D341Med (cell line): ENCODE results near the gene RNF175.

ENCODE experiments used
- DNase-seq: peaks from one replicate; pipeline ENCODE4 v3.0.0; 2012; ENCODE audit warnings: low spot score

RNF175 gene

DNA sequence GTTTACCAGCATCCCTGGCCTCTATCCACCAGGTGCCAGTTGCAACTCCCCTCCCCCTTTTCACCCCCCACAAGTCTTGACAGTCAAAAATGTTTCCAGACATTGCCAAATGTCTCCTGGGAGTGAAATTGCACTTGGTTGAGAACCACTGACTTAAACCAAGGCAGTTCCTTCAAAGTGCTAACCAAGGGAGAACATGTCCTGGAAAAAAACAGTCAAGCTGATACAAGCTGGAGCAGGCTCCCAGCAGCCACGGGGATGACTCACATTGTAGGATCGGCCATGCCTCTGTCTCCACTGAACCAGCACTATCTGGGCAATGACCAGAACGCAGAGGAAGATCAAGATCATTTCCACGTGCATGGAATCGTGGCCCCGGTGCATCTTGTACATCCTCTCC, 11.4 kb downstream of the RNF175 start:
- no peak for DNase-seq

DNA sequence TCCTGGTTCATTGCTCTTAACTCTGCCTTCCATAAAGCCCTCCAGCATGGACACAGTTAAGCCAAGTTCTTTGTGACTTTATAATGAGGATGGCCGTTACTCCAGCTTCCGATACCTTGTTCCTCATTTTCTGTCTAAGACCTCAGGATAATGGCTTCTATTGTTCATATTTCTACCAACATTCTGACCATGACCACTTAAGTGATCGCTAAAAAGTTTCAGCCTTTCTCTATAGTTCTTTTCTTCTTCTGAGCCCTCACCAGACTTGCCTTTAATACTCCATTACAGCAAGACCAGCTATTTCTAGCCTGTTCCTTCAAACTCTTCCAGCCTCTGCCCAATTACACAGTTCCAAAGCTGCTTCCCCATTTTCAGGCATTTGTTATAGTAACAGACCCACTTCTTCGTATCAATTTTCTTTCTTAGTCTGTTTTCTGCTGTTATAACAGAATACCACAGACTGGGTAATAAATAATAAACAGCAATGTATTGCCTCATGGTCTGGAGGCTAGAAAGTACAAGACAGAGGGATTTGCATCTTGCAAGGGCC, 12.3 kb downstream of the RNF175 start:
- no peak for DNase-seq

DNA sequence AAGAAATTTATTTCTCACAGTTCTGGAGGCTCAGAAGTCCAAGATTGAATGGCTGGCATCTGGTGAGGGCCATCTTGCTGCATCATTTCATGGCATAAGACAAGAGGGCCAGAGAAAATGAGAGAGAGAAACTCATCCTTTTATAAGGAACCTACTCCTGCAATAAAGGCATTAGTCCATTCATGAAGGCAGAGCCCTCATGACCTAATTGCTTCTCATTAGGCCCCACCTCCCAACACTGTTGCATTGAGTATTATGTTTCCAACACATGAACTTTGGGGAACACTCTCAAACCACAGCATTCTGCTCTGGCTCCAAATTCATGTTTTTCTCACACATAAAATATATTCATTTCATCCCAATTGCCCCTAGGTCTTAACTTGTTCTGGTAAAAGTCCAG, 14.2 kb downstream of the RNF175 start:
- no peak for DNase-seq

DNA sequence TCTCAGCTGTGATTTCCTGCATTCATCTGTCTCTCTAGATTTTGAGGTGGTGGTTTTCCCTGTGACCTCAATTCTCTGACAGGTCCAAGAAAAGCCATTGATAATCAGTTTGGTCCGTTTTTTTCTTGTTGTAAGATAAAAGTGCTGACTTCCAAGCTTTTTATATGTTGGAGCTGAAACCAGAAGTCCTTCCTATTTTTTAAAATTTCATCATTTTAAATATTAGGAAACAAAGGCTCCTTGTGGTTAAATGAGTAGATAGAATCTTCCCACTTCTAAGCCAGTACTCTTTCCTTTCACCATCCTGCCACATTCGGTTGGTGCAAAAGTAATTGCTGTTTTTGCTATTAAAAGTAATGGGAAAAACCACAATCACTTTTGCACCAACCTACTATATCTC, 18.3 kb downstream of the RNF175 start:
- DNase-seq: no peak

DNA sequence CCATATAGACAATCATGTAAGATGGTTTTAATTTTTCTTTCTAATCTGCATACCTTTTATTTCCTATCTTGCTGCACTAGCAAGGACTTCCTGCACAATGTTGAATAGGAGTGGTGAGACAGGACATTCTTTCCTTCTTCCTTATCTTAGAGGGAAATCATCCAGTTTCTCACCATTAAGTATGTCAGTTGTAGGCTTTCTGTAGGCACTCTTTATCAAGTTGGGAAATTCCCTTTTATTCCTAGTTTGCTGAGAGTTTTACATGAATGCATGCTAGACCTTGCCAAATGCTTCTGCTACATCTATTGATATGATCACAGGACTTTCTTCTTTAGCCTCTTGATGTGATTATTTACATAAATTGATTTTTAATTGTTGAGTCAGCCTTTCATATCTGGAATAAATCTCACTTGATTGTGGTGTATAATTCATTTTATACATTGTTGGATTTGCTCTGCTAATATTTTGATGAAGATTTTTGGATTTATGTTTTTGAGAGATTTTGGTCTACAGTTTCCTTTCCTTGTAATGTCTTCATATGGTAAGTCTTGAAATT, 23.8 kb downstream of the RNF175 start:
- no peak for DNase-seq

DNA sequence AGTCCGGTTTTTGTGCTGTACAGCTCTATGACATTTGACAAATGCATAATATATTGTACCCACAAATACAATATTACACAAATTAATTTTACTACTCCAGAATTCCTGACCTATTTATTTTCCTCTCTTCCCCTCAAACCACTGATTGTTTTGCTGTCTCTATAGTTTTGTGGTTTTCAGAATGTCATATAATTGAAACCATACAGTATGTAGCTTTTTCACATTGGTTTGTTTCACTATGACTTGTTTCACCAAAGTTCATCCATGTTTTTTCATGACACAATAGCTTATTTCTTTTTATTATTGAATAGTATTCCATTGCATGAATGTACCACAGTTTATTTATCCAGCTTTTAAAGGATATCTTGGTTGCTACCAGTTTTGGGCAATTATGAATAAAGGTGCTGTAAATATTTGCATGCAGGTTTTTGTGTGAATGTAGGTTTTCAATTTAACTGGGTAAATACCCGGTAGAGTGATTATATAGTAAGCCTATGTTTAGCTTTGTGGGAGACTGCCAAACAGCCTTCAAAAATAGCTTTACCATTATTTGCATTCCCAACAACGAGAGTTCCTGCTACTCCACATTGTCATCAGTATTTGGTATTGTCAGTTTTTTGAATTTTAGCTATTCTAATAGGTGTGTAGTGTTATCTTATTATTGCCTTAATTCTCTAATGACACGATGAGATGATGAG, 25.9 kb downstream of the RNF175 start:
- no peak for DNase-seq

DNA sequence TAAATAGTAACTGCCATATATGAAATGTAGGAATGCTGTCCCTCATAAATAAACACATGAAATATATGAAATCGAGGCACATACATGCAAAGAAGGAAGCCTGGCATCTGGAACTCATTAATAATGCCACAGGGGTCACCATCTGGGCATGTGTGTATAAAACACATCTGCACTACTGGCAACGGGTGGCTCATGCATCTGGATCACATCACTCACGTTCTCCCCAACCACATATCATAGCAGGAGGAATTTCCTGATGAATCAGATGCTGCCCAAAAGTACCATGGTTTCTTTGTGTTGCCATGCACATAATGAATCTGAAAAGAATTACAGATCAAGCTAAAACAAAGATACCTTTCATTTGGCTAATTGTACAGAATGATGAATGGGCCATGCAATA, 28.6 kb downstream of the RNF175 start:
- DNase-seq: no peak

DNA sequence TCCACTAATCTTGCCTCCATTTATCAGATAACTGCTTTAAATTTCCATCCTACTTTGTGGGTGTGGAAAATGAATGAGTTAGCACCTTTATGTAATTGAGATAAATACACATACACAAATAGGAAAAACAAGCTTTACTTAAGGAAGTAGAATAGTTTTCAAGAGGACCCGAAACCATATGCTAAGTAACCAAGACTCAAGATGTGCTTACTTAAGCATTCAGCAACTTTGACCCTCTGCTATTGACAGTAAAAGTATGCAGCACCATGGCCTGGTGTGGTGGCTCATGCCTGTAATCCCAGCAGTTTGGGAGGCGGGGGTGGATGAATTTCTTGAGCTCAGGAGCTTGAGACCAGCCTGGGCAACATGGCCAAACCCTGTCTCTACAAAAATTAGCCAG, 29.9 kb downstream of the RNF175 start:
- no peak for DNase-seq

DNA sequence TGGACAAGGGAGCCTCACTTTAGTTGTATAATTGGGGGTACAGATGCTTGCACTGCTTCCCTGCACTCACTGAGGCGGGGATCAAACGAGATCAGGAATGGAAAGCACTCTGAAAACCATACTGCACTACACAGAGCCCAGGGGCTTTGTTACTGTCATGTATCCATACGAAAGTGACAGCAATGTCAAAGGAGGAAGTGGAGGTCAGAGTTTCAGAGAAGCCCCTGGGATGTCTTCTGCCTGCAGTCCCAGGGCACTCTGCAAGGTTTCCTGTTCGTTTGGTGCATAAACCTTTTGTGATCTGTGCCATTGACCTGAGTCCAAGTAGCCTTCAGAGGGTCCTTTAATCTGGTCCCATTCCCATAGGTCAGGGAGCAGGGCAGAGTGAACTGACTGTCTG, 31.2 kb downstream of the RNF175 start:
- no peak for DNase-seq

DNA sequence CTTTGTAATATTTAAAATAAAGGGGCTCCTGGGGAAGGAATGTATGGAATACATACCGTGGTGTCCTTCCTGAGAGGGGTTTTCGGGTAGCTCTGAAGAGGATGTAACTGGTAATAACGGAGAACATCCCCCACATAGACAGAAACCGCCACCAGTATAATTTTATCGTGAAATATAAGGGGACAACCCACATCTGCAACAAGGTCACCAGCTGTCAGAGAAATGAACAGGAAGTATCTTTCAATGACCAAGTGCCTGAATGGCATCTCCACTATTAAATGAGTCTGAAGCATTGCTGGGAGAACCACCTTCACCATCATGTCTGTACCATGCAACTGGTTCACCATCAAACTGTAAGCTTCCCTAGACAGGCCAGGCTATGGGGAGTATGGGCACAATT, 31.7 kb downstream of the RNF175 start:
- no peak for DNase-seq

DNA sequence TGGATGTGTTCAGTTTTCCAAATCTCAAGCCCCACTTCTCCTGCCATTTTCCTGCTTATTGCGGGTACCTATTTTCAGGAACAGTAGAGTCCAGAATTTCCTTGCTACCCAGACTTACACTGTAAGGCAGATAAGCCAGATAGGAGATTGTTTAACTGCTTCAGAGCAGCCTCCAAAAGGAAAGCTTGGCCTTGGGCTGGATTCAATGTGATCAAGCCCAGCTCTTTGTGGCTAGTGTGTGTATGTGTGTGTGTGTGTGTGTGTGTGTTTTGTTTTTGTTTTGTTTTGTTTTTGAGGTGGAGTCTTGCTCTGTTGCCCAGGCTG, 34.0 kb downstream of the RNF175 start:
- DNase-seq: no peak

DNA sequence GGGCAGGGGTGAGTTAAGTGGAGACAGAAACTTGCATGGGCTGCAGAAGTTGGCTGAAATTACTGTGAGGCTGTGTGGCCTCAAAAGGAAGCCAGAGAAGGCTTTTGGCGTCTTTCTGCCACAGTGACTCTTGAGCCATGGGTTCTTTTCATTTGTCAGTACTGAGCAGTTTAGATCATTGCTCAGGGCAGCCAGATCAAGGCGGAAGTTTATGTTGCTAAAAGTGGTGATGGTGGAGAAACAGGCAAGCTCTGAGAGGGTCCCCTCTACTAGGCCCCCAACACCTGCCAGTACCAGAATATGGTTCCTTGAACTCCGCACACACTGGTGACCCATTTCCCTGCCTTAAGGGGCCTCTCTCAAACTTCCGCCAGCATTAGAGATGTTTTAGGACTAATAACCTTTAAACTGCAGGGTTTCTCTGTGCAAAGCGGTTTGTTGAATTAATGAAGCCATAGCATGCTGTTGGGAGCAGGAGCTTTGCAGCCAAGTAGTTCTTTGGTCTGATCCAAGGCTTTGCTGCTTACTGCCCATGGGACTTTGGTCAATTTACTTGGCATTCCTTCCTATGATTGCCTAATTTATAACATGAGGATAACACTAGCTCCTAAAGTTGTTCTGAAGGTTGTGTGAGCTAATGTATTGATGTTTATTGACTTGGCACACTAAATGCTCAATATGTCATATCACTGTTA, 34.5 kb downstream of the RNF175 start:
- DNase-seq: no peak

DNA sequence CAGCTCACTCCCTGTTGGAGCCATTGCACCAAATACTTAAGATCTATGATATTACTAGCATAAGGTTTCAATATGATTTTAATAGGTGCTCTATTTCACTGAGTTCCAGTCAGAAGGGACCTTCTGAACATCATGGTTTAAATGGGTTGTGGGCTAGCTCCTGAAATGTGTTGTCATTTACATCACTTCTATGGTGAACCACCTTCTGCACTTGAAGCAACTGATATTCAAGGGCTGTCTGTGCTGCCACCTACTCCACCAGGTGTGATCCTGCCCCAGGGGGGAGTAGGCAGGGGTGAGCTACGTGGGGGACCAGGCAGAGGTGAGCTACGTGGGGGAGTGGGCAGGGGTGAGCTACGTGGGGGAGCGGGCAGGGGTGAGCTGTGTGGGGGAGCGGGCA, 35.2 kb downstream of the RNF175 start:
- no peak for DNase-seq

DNA sequence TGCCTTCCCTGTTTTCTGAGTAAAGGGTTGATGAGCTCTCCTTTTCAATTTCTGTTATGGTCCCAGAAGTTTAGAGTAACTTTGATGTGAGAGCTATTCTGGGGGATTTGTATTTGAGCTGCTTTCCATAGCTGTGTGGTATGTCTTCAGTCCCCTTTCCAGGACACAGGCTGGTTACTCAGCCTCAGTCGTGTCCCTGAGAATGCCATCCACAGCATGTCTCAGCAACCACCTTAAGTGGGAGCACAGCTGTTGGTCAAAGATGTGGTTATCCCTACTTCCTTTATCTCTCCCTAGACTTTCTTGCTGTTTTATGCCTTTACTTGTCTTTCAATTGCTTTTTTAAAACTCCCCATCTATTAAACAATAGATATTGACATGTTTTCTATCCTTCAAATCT, 37.8 kb downstream of the RNF175 start:
- no peak for DNase-seq

DNA sequence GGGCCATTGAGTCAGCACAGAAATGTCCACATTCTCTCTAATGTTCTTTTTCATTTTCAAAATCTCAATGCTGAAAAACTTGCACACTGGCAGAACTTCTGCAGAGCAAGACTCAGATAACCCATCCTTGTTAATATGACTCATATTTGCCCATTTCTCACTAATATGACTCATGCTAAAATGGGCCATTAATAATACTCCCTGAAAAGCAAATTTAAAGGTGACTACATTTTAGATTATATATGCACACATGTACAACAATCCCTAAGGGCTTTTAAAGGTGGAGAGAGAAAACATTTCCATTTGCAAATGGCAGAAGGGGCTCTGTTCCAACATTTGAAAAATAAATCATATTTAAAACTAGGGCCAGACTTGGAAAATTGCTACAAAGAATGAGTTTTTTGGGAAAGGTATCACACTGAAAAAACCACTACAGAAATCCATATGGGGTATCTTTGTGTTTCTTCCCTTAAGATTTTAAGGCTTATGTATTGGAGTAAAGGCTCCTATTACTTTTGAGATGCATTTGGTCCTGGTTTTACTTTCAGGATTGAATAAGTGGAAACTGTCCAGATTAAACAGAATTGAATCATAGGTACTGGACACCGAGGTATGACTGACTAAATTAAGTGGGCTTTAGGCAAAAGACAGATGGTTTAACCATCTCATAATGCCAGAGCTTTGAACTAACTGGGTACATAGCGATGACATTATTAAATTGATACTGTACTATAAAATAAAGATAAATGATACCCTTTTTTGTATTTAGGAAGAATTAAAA, 45.8 kb downstream of the RNF175 start:
- DNase-seq: no peak

DNA sequence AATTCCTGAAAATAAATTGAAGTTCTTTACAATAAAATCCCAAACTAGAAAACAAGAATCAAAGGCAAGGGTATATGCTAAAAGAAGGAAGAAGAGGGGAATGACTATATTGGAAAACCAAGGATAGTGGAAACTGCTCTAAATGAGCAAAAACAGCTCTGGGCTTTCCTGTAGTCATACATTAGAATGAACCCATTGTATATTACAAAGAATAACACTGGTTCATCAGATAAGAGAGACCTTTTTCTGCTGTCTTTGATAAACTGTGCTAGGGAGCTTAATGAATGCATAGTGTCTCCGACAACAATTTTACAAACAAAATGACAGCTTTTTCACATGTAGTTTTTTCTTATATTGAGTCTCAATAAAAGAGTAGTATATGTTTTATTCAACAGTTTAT, 49.1 kb downstream of the RNF175 start:
- DNase-seq: no peak

DNA sequence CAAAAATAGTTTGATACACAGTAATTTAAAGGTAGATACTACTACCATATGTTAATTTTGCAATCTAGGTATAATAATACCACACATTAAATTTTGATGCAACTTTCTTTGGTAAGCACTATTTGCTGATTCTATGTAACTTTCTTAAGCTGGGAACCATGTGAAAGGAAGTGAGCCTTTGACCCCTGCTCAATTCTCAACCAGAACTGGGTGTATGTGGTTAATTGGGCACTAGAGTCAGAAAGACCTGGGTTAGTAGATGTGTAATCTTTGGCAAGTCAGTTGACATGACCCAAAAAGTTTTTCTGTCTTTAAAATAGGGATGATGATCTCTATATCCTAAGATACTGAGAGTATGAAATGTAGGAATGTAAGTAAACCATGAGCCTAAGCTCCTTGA, 53.3 kb downstream of the RNF175 start:
- DNase-seq: no peak

DNA sequence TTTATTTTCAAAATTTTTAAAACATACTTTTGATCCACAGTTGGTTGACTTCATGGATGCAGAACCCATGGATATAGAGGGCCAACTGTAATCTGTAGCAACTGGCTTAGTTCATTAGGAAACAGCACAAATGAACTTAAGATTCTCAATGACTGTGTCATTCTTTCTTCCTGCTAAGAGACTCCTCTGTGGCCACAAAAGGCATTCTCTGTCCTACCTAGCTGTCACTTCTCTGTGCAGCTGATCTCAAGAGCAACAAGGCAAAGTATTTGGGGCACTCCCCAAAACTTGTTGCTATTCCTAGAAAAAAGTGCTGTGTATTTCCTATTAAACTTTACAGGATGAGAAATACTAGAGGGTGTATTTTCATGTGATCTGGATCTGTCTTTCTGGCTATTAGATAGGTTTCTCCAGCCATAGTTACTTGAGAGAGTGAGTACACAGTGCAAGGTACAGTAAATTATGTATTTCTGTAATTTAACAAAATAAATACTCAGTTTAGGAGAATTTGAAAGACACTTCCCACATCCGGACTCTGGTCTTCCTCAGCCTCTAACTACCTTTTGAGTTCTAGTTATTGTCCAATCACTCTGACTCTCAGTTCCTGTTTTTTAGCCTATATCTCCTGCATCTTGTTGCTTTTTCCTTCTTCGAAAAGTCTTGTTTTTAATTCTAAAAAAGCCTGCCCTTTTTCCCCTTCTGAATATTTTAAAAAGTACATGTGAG, 53.9 kb downstream of the RNF175 start:
- DNase-seq: no peak

DNA sequence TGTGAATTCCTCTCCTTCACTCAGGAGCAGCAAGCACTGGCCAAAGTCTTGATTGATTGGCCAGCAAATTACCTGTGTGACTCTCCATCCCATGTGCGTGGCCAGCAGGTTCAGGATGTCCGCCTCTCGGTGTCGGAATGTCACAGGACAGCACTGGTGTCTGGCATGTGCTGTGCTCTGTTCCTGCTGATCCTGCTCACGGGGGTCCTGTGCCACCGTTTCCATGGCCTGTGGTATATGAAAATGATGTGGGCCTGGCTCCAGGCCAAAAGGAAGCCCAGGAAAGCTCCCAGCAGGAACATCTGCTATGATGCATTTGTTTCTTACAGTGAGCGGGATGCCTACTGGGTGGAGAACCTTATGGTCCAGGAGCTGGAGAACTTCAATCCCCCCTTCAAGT, 55.3 kb downstream of the RNF175 start:
- no peak for DNase-seq

DNA sequence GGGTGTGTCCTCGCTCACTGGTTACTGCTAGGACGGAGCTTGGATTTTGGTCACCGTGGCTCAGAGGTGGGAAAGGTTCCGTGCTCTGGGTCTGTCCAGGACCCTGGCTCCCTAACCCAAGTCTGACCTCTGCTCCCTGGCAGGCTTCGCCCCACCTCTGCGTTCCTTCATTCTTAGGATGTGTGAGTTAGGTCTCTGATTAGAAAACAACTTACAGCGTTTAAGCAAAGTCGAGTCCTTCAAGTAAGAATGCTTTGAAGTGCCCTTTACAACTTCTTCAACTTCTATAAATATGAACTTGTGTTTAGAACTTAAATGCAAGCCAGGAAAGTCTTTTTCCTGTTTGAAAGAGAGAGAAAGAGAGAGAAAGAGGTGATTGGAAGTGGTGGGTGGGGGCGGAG, 74.9 kb downstream of the RNF175 start:
- no peak for DNase-seq

DNA sequence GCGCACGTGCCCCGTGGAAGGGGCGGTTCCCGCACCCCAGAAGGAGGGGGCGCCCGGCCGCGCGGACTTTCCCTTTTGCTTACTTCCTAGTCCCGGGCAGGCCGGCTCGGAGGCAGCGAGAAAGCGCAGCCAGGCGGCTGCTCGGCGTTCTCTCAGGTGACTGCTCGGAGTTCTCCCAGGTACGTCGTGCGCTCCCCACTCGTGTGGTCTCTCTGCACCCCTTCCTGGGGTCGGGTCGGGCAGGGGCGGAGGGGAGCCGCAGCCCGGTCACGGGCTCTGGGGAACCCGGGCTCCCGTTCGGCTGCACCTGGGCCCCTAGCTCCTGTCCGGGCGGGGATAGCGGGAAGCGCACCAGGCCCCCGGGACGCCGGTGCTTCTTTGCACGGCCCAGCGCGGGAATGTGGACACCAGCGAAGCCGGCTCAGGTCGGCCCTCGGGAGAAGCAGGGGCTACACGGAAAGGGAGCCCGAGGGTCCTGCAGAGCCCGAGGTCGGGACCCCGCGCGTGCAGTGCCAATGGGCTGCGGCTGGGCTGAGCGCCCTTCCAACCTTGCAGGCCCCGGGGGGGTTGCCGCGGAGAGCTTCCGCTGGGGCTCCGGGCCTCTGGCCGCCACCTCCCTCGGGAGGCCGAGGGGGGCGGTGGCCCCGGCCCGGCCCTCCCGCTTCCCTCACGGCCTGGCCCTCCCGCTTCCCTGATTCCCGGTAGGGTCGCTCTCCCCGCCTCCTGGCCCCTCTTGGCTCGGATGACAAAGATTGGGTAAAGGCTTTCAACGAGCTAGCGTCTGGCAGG, 75.4 kb downstream of the RNF175 start, which contains the start of gene TLR2:
TLR2 (plus strand) TSS at position 99 of the 789 bp plus-strand sequence. CDS start 18,628 bp downstream, outside the sequence.
- peak; percentile 67 for DNase-seq
